HG03095 (cell line): ENCODE results near the gene ATOH8.
"Not testable (repeated sequence)": the region's sequence is repeated elsewhere in the genome, so short reads cannot be mapped to it uniquely, and the experiment has no call there.

Source experiments
- ATAC-seq: cut with Tn5 transposase; IDR thresholded peaks from one replicate; pipeline ENCODE4 v1.9.1; 2021; ENCODE audit warnings: moderate library complexity; ENCODE audit not compliant: unreplicated experiment

ATOH8 gene

DNA sequence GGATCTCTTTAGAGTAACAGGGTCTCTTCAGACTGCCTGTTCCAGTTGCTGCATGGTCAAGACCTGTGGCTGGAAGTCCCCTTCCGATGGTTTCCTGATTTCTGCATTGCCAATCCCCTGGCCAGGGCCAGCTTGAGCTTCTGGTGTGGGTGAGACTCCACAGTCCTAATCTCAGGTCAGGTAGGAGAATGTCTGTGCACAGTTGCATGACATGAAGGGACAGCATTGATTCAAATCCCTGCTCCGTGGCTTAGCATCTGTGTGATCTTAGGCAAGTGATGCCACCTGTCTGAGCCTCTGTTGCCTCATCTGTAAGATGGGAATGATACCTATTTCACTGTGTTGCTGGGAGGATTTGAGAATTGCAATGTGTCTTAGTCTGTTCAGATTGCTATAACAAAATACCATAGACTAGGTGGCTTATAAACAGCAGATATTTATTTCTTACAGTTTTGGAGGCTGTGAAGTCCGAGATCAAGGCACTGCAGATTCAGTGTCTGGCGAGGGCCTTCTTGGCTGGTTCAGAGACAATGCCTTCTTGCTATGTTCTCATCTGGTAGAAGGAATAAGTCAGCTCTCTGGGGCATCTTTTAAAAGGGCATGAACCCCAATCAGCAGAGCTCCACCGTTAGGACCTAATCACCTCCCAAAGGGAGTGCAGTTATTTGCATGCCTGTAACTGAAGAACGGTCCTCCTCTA, 66.2 kb downstream of the ATOH8 start:
- no peak for ATAC-seq

DNA sequence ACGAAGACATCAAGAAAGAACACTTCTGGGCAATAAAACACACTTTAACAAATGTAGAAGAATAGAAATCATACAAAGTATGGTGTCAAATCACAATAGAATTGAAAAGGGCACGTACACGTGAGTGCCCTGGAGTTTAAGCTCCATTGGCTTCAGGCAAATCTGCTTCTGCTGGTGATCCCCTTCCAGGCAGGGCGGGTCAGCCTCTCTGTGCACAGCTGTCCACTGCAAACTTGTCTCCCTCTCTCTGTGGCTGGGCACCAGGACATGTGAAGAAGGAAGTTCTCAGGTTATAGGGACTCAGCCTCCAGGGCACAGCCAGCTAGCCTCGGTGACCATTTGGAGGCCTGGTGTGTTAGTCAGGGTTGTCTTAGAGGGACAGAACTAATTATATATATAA, 69.0 kb downstream of the ATOH8 start:
- ATAC-seq: no peak

DNA sequence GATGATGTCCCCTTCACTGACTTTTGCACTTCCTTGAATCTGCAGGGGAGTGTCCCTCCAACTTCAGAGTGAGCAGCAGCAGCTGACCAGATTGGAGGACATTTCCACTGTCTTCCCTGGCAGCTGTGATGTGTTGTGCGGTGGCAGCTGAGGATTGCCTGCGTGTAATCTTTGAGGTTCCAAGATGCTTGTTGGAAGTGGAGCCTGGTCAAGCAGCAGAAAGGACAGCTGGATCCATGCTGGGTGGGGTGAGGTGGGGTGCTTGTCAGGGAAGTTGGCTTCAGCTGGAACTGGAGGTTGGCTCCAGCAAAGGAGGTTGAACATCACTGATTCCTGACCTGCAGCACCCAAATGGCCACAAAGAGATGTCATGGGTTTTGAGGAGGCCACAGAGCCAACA, 70.2 kb downstream of the ATOH8 start:
- ATAC-seq: no peak

DNA sequence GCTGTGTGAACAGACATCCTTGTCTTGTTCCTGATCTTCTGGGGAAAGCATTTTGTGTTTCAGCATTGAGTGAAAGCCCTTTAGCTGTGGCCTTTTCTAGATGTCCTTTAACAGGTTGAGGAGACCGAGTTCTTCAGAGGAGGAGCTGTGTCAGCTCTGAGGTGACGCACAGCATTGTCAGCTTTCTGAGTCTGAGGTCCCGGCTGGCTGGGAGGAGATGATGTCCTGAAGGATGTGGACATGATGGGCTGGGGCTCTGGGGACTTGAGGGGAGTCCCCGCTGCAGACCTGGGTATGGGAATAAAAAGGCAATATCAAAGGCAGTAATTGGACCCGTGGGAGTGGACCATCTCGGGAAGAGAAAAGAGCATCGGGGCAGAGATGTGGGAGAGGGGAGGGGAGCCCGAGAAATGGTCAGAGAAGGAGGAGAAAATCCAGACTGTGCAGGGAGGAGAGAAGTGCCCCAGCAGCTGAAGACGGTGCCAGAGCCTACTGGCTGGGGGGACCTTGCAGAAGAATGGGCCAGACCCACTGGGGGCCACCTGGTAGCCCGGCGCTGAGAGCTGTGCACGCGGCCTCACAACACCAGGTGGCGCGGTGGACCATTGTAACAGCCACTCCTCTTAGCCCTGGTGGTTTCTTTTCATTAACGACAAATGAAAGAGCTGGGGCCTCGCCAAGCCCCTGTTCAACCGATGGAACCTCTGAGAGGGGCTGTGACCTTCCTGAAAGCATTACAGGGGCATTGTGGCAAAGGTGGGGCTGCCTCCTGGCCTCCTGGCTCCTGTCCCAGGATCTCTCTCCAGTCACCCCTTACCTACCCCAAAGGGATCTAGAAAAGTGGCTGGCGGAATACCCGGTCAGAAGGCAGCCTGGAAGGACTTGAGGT, 73.4 kb downstream of the ATOH8 start:
- peak; percentile 60 for ATAC-seq

DNA sequence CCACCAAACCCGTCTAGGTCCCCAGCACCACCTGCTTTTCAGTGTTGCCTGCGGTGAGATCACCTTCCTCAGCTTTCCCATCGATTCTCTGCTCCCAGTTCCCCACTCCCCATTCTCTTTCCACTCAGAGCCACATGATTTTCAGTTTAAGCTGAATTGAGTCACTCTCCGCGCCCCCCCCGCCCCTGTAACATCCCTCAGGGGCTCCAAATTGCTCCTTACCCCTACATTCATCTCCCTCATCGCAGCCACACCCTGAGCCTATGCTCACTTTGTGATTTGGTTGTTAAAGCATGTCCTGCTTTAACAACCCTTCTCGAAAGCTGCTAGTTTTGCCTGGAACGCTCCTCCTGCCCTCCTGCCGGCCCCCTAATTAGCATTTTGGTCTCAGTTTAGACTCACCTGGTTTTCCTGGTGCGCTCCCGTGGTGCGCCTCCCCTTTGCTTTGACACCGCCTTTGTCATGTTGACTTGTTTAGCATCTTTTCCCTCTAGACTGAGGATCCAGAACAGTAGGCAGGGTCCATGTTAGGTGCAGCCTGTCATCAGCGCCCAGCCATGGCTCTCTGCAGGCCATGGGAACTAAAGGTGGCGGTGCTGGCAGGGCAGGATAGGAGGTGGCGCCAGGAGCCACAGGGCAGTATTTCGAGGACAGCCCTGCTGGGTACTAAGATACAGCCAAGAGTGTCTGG, 74.2 kb downstream of the ATOH8 start:
- ATAC-seq: no peak

DNA sequence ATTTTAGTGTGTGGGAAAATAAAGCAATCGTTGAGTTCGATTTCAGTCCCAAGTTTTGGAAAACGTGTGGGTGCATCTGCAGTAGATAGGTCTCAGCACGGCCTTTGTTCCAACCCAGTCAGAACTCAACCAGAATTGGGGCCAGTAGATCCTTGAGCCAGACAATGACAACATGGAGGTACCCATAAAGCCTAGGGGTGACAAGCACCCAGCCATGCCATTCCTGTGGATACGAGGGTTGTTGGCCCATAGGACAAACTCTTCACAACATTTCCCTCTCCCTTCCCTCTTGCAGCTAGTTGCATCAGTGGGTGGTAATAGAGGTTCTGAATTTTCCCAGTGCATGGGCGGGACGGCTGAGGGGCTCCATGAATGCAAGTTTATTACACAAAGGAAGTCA, 74.9 kb downstream of the ATOH8 start:
- no peak for ATAC-seq

DNA sequence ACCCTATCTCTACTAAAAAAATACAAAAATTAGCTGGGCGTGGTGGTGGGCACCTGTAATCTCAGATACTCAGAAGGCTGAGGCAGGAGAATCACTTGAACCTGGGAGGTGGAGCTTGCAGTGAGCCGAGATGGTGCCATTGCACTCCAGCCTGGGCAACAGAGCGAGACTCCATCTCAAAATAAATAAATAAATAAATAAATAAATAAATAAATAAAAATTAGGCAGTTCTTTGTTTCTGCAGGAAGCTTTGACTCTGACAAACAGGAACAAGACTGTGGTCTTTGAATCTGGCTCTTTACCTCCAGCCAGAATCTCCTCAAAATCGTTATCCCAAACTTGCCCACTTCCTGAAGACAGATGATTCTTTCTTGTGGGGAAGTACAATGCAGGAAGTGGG, 75.6 kb downstream of the ATOH8 start:
- not testable (repeated sequence) for ATAC-seq

DNA sequence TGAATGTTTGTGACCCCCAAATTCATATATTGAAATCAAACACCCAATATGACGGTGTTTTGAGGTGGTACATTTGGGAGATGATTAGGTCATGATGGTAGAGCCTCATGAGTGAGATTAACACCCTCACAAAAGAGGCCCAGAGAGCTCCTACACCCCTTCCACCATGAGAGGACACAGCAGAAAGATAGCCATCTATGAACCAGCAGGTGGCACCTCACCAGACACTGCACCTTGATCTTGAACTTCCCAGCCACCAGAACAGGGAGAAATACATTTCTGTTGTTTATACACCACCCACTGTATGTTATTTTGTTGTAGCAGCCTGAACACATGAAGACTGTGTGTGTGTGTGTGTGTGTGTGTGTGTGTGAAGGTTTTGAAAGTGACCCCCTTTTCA, 76.9 kb downstream of the ATOH8 start:
- ATAC-seq: no peak

DNA sequence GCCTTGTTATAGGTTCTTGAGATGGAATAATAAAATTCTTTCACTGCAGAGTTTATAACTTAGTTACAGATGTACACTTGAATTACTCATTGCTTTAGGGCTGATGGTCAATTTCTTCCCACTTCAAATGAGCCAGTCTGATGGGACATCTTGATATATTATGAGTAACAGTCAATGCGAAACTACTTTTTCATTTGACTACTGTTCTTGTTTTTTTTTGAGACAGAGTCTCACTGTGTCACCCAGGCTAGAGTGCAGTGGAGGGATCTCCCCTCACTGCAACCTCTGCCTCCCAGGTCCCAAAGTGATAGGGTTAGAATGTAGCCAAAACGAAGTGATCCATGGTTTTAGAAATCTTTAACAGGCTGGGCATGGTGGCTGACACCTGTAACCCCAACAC, 77.9 kb downstream of the ATOH8 start:
- ATAC-seq: no peak

DNA sequence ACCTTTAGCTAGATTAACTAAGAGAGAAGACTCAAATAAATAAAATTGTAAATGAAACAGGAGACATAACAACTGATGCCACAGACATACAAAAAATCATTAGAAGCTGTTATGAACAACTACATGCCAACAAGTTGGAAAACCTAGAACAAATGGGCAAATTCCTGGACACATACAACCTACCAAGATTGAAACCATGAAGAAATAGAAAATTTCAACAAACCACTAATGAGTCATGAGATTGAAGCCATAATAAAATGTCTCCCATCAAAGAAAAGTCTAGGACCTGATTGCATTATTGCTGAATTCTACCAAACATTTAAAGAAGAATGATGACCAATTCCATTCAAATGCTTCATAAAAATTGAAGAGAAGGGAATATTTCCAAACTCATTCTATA, 80.7 kb downstream of the ATOH8 start:
- no peak for ATAC-seq
